Esophagus muscularis mucosa (tissue), 4 donors: ENCODE data around the gene SUPT20H. TPM values are rescaled to one million over a fixed set of nuclear protein-coding genes. Genes with fewer than 3 reads are reported as not detected.

Source experiments
- DNase-seq: peaks from one replicate; pipeline ENCODE4 v3.0.0-alpha.2; 2017; ENCODE audit errors: extremely low spot score
- H3K27ac ChIP-seq, 4 donors: fragments of 200-600 bp; sonication (generic); replicated peaks in 1 of 4; 1 replicate in 3 of 4; 2 replicates in 1 of 4; pipeline ENCODE4 v1.5.1; 2016 to 2019; ENCODE audit warnings: mild to moderate bottlenecking in 1 of 4
- H3K27me3 ChIP-seq, 4 donors: fragments of 200-600 bp; sonication (generic); one replicate each; pipeline versions ENCODE4 v1.5.1 to v1.6.0; 2016 to 2019
- H3K36me3 ChIP-seq, 4 donors: fragments of 200-600 bp; sonication (generic); one replicate each; pipeline ENCODE4 v1.5.1; 2016 to 2019
- H3K4me1 ChIP-seq, 4 donors: fragments of 200-600 bp; sonication (generic); one replicate each; pipeline ENCODE4 v1.5.1; 2016 to 2019
- H3K4me3 ChIP-seq, 4 donors: fragments of 200-600 bp; sonication (generic); 1 replicate in 2 of 4; 2 replicates in 2 of 4; pipeline ENCODE4 v1.5.1; 2016 to 2019; ENCODE audit warnings: mild to moderate bottlenecking in 4 of 4, moderate library complexity in 1 of 4
- H3K9me3 ChIP-seq, 4 donors: fragments of 200-600 bp; sonication (generic); 1 replicate in 3 of 4; 2 replicates in 1 of 4; pipeline ENCODE4 v1.5.1; 2016 to 2019
- EP300 ChIP-seq: sonication (generic); formaldehyde crosslinking; IDR thresholded peaks from one replicate; pipeline ENCODE4 v1.6.1; 2017; ENCODE audit warnings: antibody characterized with exemption
- POLR2A ChIP-seq: fragments of 450-650 bp; IDR thresholded peaks from one replicate; pipeline ENCODE4 v1.6.1; 2017; ENCODE audit warnings: antibody characterized with exemption, moderate library complexity, mild to moderate bottlenecking, low read depth
- POLR2AphosphoS5 ChIP-seq, 2 donors: sonication (generic); formaldehyde crosslinking; IDR thresholded peaks; one replicate each; pipeline ENCODE4 v1.6.1; 2017; ENCODE audit warnings: antibody characterized with exemption in 2 of 2
- WGBS: methylation state at CpG from one replicate; pipeline ENCODE4 v1.1.5; 2018; 5-methylcytosine and 5-hydroxymethylcytosine counted together
- intact Hi-C: fragments of 100-400 bp; cut with DNase I; formaldehyde crosslinking; loops from one replicate; pipeline ENCODE4 v1.15.1; 2023
- total RNA-seq, 4 donors: library from RNA; depleted of rRNA; stranded (reverse); fragments of >200 nt; gene quantifications; one replicate each; pipeline versions ENCODE4 v1.1.0 to v1.2.1, GENCODE V29; 2016
- TF ChIP-seq, protein P1 (sequence below), 3 experiments: fragments of 200-600 bp in 2 of 3; fragments of 450-650 bp in 1 of 3; sonication (generic) in 2 of 3; IDR thresholded peaks; one replicate each; pipeline ENCODE4 v1.5.1; 2017 to 2019; ENCODE audit warnings: antibody characterized with exemption in 3 of 3, mild to moderate bottlenecking in 2 of 3, moderate library complexity in 1 of 3

SUPT20H gene
- total RNA-seq, 4 donors from 2014 or later = 23.0 to 37.4 (median 31.7) TPM

DNA sequence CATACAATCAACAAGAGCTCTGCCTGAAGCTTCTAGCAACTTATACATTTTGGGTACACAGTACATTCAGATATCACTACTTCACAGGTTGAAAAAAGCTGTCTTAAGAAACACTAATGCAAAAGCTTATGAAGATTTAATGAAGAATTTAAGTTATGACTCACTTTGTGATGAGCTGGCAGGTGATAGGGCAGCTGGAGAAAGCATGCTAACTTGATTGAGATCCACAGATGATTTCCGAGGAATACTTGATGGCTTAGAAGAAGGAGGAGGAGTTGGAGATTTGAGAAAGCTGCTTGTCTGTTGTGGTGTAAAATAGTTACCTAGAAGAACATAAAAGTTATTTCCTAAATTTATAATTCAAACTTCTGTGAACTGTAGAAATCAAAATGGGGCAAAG is 35.6 kb downstream of the SUPT20H start:
- Histone ChIP-seq H3K27me3 (no peaks in the 10 kb centered on the region), H3K9me3 (no peaks in the 10 kb centered on the region), H3K27ac (no peak overlapping the region), H3K36me3 (peaks cover 57 to 99% (median 79%) of the 10 kb centered on the region in 4 donors), H3K4me3 (no peak overlapping the region), H3K4me1 (no peaks in the 10 kb centered on the region)
- 75% methylated on average over 1 of the region's 1 CpG for WGBS
- TF ChIP-seq, protein P1, sequence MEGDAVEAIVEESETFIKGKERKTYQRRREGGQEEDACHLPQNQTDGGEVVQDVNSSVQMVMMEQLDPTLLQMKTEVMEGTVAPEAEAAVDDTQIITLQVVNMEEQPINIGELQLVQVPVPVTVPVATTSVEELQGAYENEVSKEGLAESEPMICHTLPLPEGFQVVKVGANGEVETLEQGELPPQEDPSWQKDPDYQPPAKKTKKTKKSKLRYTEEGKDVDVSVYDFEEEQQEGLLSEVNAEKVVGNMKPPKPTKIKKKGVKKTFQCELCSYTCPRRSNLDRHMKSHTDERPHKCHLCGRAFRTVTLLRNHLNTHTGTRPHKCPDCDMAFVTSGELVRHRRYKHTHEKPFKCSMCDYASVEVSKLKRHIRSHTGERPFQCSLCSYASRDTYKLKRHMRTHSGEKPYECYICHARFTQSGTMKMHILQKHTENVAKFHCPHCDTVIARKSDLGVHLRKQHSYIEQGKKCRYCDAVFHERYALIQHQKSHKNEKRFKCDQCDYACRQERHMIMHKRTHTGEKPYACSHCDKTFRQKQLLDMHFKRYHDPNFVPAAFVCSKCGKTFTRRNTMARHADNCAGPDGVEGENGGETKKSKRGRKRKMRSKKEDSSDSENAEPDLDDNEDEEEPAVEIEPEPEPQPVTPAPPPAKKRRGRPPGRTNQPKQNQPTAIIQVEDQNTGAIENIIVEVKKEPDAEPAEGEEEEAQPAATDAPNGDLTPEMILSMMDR (IDR thresholded peaks at IDR 0.05) = no peak
- no peak for TF ChIP-seq EP300
- no peak for TF ChIP-seq POLR2A
- no peak for TF ChIP-seq POLR2AphosphoS5 (IDR thresholded peaks at IDR 0.05)
- DNase-seq = no peak
- intact Hi-C loops = no loop called here

DNA sequence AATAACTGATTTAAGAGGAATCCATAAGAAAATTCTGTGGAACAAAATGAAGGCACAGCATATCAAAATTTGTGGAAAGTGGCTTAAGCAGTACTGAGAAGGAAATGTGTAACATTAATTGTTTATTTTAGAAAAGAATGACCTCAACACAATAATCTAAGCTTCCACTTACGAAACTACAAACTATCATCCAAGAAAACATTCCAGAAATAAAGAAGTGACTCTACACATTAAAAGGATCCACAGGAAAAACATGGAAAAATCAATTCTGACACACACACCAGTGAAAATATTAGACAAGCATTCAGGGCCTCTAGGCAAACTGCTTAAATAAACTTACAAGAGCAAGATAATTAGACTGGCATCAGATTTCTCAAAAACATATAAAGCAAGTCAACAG is 44.9 kb downstream of the SUPT20H start:
- intact Hi-C loops = no loop called here
- H3K36me3 ChIP-seq = peaks cover 21 to 87% (median 65%) of the 10 kb centered on the region in 4 donors
- WGBS = 86% methylated on average over 1 of the region's 1 CpG
- TF ChIP-seq EP300 (no peak), POLR2AphosphoS5 (IDR thresholded peaks at IDR 0.05) (no peak), POLR2A (no peak)
- TF ChIP-seq, protein P1 (IDR thresholded peaks at IDR 0.05) = no peak
- no peaks in the 10 kb centered on the region for H3K27me3 ChIP-seq
- H3K4me3 ChIP-seq = no peak overlapping the region
- no peak overlapping the region for H3K27ac ChIP-seq
- no peak for DNase-seq
- H3K9me3 ChIP-seq = no peaks in the 10 kb centered on the region
- H3K4me1 ChIP-seq = no peaks in the 10 kb centered on the region

DNA sequence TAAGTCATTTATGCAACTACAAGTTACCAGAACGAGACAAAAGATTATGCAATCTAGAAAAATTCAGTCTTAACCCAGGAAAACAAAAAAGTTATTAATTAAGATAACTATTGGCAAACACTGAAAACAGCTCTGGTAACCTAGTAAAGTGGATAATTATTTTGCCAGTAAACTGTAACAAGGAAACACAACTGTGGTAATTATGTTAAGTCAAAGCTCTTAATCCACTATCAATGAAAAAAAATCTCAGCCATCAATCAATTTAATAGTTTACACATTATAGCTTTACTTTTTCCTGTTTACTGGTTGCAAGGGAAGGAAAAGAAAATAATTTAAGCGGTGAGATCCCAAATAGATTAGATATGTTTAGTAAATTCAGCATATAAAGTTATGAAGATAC is 47.7 kb downstream of the SUPT20H start:
- DNase-seq = no peak
- H3K36me3 ChIP-seq = peaks cover 44 to 95% (median 72%) of the 10 kb centered on the region in 4 donors
- intact Hi-C loops = no loop called here
- no peaks in the 10 kb centered on the region for H3K4me1 ChIP-seq
- no peak overlapping the region for H3K4me3 ChIP-seq
- TF ChIP-seq, protein P1 (IDR thresholded peaks at IDR 0.05) = no peak
- no peak for TF ChIP-seq POLR2A
- TF ChIP-seq EP300 = no peak
- no peak for TF ChIP-seq POLR2AphosphoS5 (IDR thresholded peaks at IDR 0.05)
- WGBS = 78% methylated on average over 2 of the region's 2 CpGs
- H3K27ac ChIP-seq = no peak overlapping the region
- no peaks in the 10 kb centered on the region for H3K27me3 ChIP-seq
- H3K9me3 ChIP-seq = no peaks in the 10 kb centered on the region

DNA sequence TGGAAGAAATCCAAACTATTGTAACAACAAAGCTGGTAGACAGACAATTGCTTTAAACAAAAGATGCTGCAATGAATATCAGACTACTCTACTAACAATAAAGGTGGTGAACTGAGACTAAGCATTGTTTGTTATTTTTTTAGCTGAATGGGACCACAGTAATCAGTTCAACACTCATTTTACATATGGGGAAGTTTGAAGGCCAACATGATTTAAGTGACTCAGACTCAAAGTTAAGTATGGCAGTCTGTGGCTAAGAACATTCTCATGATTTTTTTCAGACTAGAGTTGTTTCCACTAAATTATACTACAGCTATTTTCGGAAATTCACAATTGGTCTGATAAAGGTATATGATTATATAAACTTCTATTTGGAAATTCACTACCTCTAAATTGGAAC is 48.5 kb downstream of the SUPT20H start:
- no peak overlapping the region for H3K4me3 ChIP-seq
- 100% methylated on average over 1 of the region's 1 CpG for WGBS
- TF ChIP-seq POLR2A (no peak), EP300 (no peak), POLR2AphosphoS5 (IDR thresholded peaks at IDR 0.05) (no peak)
- TF ChIP-seq, protein P1 (IDR thresholded peaks at IDR 0.05) = no peak
- intact Hi-C loops = no loop called here
- DNase-seq = no peak
- no peak overlapping the region for H3K27ac ChIP-seq
- H3K36me3 ChIP-seq = peaks cover 40 to 95% (median 72%) of the 10 kb centered on the region in 4 donors
- no peaks in the 10 kb centered on the region for H3K4me1 ChIP-seq
- H3K9me3 ChIP-seq = no peaks in the 10 kb centered on the region
- H3K27me3 ChIP-seq = no peaks in the 10 kb centered on the region

DNA sequence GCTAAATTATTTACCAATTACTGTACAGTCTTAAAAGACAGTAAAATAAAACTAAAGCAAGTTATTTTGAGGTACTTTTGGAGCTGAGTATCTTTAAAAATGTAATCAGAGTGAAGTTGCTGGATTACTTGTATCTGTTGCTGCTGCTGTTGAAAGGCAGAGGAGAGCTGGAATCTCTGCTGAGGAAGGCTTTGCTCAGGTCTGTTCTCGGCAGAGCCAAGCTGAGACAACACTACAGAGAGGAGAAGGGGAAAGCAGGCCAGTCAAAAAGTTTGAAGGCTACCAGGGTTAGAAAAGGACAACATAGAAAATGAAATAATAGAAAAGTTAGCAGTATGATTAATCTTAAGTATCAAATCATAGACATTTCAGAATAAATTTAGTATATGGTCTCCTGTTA is 49.1 kb downstream of the SUPT20H start:
- no peak for DNase-seq
- no peak overlapping the region for H3K27ac ChIP-seq
- intact Hi-C loops = no loop called here
- peaks cover 39 to 95% (median 72%) of the 10 kb centered on the region in 4 donors for H3K36me3 ChIP-seq
- WGBS = 79% methylated on average over 1 of the region's 1 CpG
- no peaks in the 10 kb centered on the region for H3K9me3 ChIP-seq
- no peaks in the 10 kb centered on the region for H3K4me1 ChIP-seq
- TF ChIP-seq, protein P1 (IDR thresholded peaks at IDR 0.05) = no peak
- TF ChIP-seq POLR2AphosphoS5 (IDR thresholded peaks at IDR 0.05) (no peak), POLR2A (no peak), EP300 (no peak)
- no peaks in the 10 kb centered on the region for H3K27me3 ChIP-seq
- no peak overlapping the region for H3K4me3 ChIP-seq
